Adrenal gland (tissue), 12 donors: Measurements from ENCODE around the gene NBL1. TPM values are rescaled to one million over a fixed set of nuclear protein-coding genes. Genes with fewer than 3 reads are reported as not detected.

Source experiments
- DNase-seq, 7 donors: peaks; one replicate each; pipeline ENCODE4 v3.0.0-alpha.2; 2019 to 2020
- H3K27ac ChIP-seq, 5 donors: fragments of 200-600 bp; sonication (generic) in 4 of 5; 1 replicate in 3 of 5; 2 replicates in 2 of 5; pipeline versions ENCODE4 v1.5.1 to v1.8.0; 2016 to 2020; ENCODE audit warnings: mild to moderate bottlenecking in 1 of 5
- H3K27me3 ChIP-seq: fragments of 200-600 bp; 2 replicates; pipeline ENCODE4 v1.8.0; 2021
- H3K36me3 ChIP-seq, 2 donors: fragments of 200-600 bp; replicated peaks in 1 of 2; 1 replicate in 1 of 2; 2 replicates in 1 of 2; pipeline versions ENCODE4 v1.5.1 to v1.8.0; 2018 to 2022
- H3K4me1 ChIP-seq, 2 donors: fragments of 200-600 bp; replicated peaks in 1 of 2; 1 replicate in 1 of 2; 2 replicates in 1 of 2; pipeline versions ENCODE4 v1.5.1 to v1.8.0; 2018 to 2021
- H3K4me3 ChIP-seq, 4 donors: fragments of 200-600 bp; sonication (generic) in 3 of 4; one replicate each; pipeline ENCODE4 v1.5.1; 2016 to 2018
- H3K9me3 ChIP-seq, 3 donors: fragments of 200-600 bp; sonication (generic) in 1 of 3; replicated peaks in 1 of 3; 1 replicate in 2 of 3; 2 replicates in 1 of 3; pipeline versions ENCODE4 v1.5.1 to v1.8.0; 2016 to 2021
- POLR2A ChIP-seq, 2 donors: fragments of 450-650 bp; IDR thresholded peaks; one replicate each; pipeline ENCODE4 v1.6.1; 2017; ENCODE audit warnings: antibody characterized with exemption in 2 of 2, mild to moderate bottlenecking in 2 of 2, moderate library complexity in 1 of 2
- WGBS, 4 donors: extraction: QIAGEN DNeasy Blood & Tissue Kit in 2 of 4; methylation state at CpG; one replicate each; pipeline versions ENCODE4 v1.1.5 to v1.1.7; 2013 to 2017; 5-methylcytosine and 5-hydroxymethylcytosine counted together
- intact Hi-C, 2 donors: fragments of 100-400 bp; cut with DNase I; formaldehyde crosslinking; loops; one replicate each; pipeline versions ENCODE4 v1.14.1 to v1.15.0; 2022 to 2023
- polyA plus RNA-seq, 3 donors: library from polyadenylated mRNA; stranded (reverse); fragments of 200-250 nt in 2 of 3; fragments of 350-450 nt in 1 of 3; fragmentation: Illumina TruSeq in 1 of 3; extraction: RNeasy Lipid Tissue Mini Kit (QIAGEN cat#74804) in 1 of 3; gene quantifications; one replicate each; pipeline ENCODE4 v1.2.3, GENCODE V29; 2013 to 2014
- total RNA-seq, 9 donors: library from RNA; depleted of rRNA in 4 of 9; stranded (reverse); fragments of >200 nt in 4 of 9; fragments of 120-200 nt in 1 of 9; fragmentation: NEBNext Ultra II Directional in 1 of 9; extraction: Animal tissue kit (Norgen Biotek cat#: 25700) in 1 of 9; gene quantifications; one replicate each; pipeline versions ENCODE4 v1.1.0 to v1.2.4, GENCODE V29; 2013 to 2023
- TF ChIP-seq, protein P1 (sequence below), 6 experiments: fragments of 450-650 bp in 4 of 6; fragments of 200-600 bp in 2 of 6; sonication (generic) in 1 of 6; IDR thresholded peaks; 1 replicate in 5 of 6; 2 replicates in 1 of 6; pipeline versions ENCODE4 v1.5.1 to v1.8.0; 2016 to 2021; ENCODE audit warnings: antibody characterized with exemption in 6 of 6, mild to moderate bottlenecking in 2 of 6, moderate library complexity in 1 of 6
- donor health status: healthy with polysubstance abuse.
- donor health status: Bipolar disorder and iron deficiency.
- donor health status: DM: yes; HTN: yes; CAD: no.
- donor health status: DM: no; HTN: no; CAD: no.
- donor health status: DM: no; HTN: no; CAD: no.
- donor health status: DM: yes; HTN: yes; CAD: no.

Gene NBL1
- total and polyA plus RNA-seq, 12 donors: 4.2 to 61.0 (median 26.0) TPM

DNA sequence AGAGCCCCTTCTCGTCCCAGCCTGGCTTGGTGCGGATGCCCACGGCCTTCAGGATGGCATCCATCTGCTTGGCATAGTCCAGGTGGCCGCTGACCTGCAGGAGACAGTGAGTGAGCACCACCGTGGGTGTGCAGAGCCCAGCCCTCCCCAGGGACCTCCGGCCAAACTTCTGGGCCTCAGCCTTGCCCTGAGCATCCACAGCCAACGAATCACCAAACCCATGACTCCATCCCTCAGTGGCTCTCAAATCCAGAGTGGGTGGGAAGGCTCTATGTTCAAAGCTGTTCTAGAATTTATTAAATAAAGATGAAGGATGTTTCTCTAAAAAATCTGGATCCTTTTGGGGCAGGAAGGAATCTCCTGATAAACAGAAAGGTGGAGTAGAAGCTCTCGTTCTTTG, 39.2 kb downstream of the NBL1 start:
- intact Hi-C loops: no loop called here
- no peak for TF ChIP-seq POLR2A (IDR thresholded peaks at IDR 0.05)
- TF ChIP-seq, protein P1, sequence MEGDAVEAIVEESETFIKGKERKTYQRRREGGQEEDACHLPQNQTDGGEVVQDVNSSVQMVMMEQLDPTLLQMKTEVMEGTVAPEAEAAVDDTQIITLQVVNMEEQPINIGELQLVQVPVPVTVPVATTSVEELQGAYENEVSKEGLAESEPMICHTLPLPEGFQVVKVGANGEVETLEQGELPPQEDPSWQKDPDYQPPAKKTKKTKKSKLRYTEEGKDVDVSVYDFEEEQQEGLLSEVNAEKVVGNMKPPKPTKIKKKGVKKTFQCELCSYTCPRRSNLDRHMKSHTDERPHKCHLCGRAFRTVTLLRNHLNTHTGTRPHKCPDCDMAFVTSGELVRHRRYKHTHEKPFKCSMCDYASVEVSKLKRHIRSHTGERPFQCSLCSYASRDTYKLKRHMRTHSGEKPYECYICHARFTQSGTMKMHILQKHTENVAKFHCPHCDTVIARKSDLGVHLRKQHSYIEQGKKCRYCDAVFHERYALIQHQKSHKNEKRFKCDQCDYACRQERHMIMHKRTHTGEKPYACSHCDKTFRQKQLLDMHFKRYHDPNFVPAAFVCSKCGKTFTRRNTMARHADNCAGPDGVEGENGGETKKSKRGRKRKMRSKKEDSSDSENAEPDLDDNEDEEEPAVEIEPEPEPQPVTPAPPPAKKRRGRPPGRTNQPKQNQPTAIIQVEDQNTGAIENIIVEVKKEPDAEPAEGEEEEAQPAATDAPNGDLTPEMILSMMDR (IDR thresholded peaks at IDR 0.05): no peak
- DNase-seq: no peak
- no peaks in the 10 kb centered on the region for H3K36me3 ChIP-seq
- H3K9me3 ChIP-seq: no peaks in the 10 kb centered on the region
- no peak overlapping the region for H3K4me3 ChIP-seq
- H3K4me1 ChIP-seq: no peaks in the 10 kb centered on the region
- no peak overlapping the region for H3K27ac ChIP-seq
- whole genome bisulfite sequencing, 4 donors: 80 to 92% (median 88%) methylated on average over 2 to 8 of the region's 8 CpGs
- no peaks in the 10 kb centered on the region for H3K27me3 ChIP-seq

DNA sequence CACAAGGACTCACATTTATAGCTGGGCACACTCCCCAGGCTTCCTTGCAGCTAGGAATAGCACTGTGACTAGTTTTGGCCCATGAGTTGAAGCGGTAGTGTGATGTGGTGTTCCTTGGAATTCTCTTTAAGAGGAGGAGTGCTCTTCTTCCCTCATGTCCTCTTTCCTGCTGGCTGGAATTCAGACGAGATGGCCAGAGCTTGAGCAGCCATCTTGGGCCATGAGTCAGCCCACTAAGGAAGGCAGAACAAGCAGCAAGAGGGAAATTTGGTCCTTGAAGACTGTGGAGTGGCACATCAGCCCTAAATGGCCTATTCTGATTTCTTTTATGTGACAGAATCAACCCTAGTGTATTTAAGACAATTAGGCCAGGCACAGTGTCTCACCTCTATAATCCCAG, 40.6 kb downstream of the NBL1 start:
- TF ChIP-seq, protein P1 (IDR thresholded peaks at IDR 0.05): no peak
- no peak for TF ChIP-seq POLR2A (IDR thresholded peaks at IDR 0.05)

DNA sequence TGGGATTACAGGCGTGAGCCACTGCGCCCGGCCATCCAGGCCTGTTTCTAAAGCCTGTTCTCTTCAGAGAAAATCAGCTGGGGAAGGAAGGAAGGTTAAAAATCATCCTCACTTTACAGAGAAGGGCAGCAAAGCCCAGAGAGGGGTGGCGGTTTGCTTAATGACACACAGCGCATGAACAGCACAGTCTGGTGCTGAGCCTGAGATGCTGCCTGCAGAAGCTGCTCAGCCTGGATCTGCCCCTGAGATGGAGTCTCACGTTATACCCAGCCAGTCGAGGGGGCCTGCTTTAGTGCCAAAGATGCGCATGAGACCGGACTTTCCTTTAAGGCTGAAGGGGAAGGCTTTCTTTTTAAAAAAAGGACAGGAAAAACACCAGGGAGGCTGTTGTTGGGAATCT, 41.9 kb downstream of the NBL1 start:
- no peaks in the 10 kb centered on the region for H3K4me1 ChIP-seq
- no peaks in the 10 kb centered on the region for H3K9me3 ChIP-seq
- no peak overlapping the region for H3K27ac ChIP-seq
- DNase-seq: no peak
- H3K27me3 ChIP-seq: no peaks in the 10 kb centered on the region
- no peaks in the 10 kb centered on the region for H3K36me3 ChIP-seq
- no peak for TF ChIP-seq POLR2A (IDR thresholded peaks at IDR 0.05)
- TF ChIP-seq, protein P1 (IDR thresholded peaks at IDR 0.05): no peak
- intact Hi-C loops: no loop called here
- WGBS, 4 donors: 88 to 93% (median 89%) methylated on average over 9 of the region's 9 CpGs
- H3K4me3 ChIP-seq: no peak overlapping the region

More for the DNA sequence above, 40.6 kb downstream of the NBL1 start:
- Histone ChIP-seq H3K4me1 (no peaks in the 10 kb centered on the region), H3K36me3 (no peaks in the 10 kb centered on the region), H3K27ac (no peak overlapping the region), H3K4me3 (no peak overlapping the region), H3K9me3 (no peaks in the 10 kb centered on the region), H3K27me3 (no peaks in the 10 kb centered on the region)
- 87 to 94% (median 91%) methylated on average over 2 of the region's 2 CpGs for WGBS, 4 donors
- intact Hi-C loops: no loop called here
- DNase-seq: no peak

- intact Hi-C loops: no loop called here
- Histone ChIP-seq H3K36me3 (no peaks in the 10 kb centered on the region), H3K27ac (no peak overlapping the region), H3K4me3 (no peak overlapping the region), H3K9me3 (no peaks in the 10 kb centered on the region), H3K4me1 (no peaks in the 10 kb centered on the region), H3K27me3 (no peaks in the 10 kb centered on the region)
- DNase-seq: no peak
- TF ChIP-seq, protein P1 (IDR thresholded peaks at IDR 0.05): no peak
- TF ChIP-seq POLR2A (IDR thresholded peaks at IDR 0.05): no peak
- WGBS, 4 donors: 91 to 97% (median 95%) methylated on average over 1 of the region's 1 CpG
Observed at GRCh38 chr1:19687414-19687813, 43.3 kb downstream of the NBL1 start.
